ENCODE measurements around the gene EYA4. TPM values are rescaled to one million over a fixed set of nuclear protein-coding genes. Genes with fewer than 3 reads are reported as not detected.

EYA4 gene
- total RNA-seq, 1 experiment from 2014 or later: not detected

- ChIA-PET CTCF (interaction anchor here (0.6 kb wide), 1 partner anchor 375 kb away, joined by 3 read pairs; no protein-coding TSS in a partner anchor), POLR2A (no interaction called here)
- no peaks in the 10 kb centered on the region for H3K4me1 ChIP-seq (ENCODE audit: control insufficient read depth, insufficient read depth, low read length)
- ATAC-seq (no peak), DNase-seq (ENCODE audit: low read depth, low spot score) (no peak)
- in situ Hi-C loops (cut with HindIII; ENCODE audit: low pct_unique_long_range_greater_than_20kb, low sequenced_read_pairs) (no loop called here), intact Hi-C loops (cut with micrococcal nuclease; ENCODE audit: unreplicated experiment) (no loop called here)
- no peak overlapping the region for H3K4me3 ChIP-seq (ENCODE audit: low read depth in 2 of 2, low read length in 2 of 2)
- no peak overlapping the region for H3K27ac ChIP-seq (ENCODE audit: low read length)
- no peak for TF ChIP-seq SIN3A (IDR thresholded peaks at IDR 0.05; ENCODE audit: borderline replicate concordance, insufficient read depth, low read depth, low read length)
- TF ChIP-seq CTCF (IDR thresholded peaks at IDR 0.05): no peak
- TF ChIP-seq REST (IDR thresholded peaks at IDR 0.05; ENCODE audit: insufficient read depth in 1 of 2, low read depth in 2 of 2, low read length in 1 of 2): no peak
- TF ChIP-seq POLR2AphosphoS5 (IDR thresholded peaks at IDR 0.05; ENCODE audit: low read depth, low read length): no peak
- BruUV-seq (replicated peaks): no TSS peak
- no peaks in the 10 kb centered on the region; the same call in 1 of the 2 replicates for H3K27me3 ChIP-seq (ENCODE audit: control insufficient read depth, insufficient read depth, low read length)
- H3K9me3 ChIP-seq (ENCODE audit: control insufficient read depth, insufficient read depth, low read depth, low read length): no peaks in the 10 kb centered on the region
- H3K36me3 ChIP-seq (ENCODE audit: control insufficient read depth, insufficient read depth, low read length): no peaks in the 10 kb centered on the region
Measured at GRCh38 chr6:133540361-133540760, 299.2 kb downstream of the EYA4 start.

- Histone ChIP-seq H3K36me3 (ENCODE audit: control insufficient read depth, insufficient read depth, low read length) (no peaks in the 10 kb centered on the region), H3K4me1 (ENCODE audit: control insufficient read depth, insufficient read depth, low read length) (no peaks in the 10 kb centered on the region), H3K4me3 (ENCODE audit: low read depth in 2 of 2, low read length in 2 of 2) (no peak overlapping the region), H3K27me3 (ENCODE audit: control insufficient read depth, insufficient read depth, low read length) (no peaks in the 10 kb centered on the region; the same call in 1 of the 2 replicates), H3K27ac (ENCODE audit: low read length) (no peak overlapping the region), H3K9me3 (ENCODE audit: control insufficient read depth, insufficient read depth, low read depth, low read length) (no peaks in the 10 kb centered on the region)
- POLR2A ChIA-PET: no interaction called here
- ATAC-seq (no peak), DNase-seq (ENCODE audit: low read depth, low spot score) (no peak)
- in situ Hi-C loops (cut with HindIII; ENCODE audit: low pct_unique_long_range_greater_than_20kb, low sequenced_read_pairs): no loop called here
- TF ChIP-seq REST (IDR thresholded peaks at IDR 0.05; ENCODE audit: insufficient read depth in 1 of 2, low read depth in 2 of 2, low read length in 1 of 2) (no peak), CTCF (IDR thresholded peaks at IDR 0.05) (no peak), SIN3A (IDR thresholded peaks at IDR 0.05; ENCODE audit: borderline replicate concordance, insufficient read depth, low read depth, low read length) (no peak), TCF7L2 (IDR thresholded peaks at IDR 0.05; ENCODE audit: low read depth, low read length) (no peak), POLR2AphosphoS5 (IDR thresholded peaks at IDR 0.05; ENCODE audit: low read depth, low read length) (no peak)
- intact Hi-C loops (cut with micrococcal nuclease; ENCODE audit: unreplicated experiment): no loop called here
- no TSS peak for BruUV-seq (replicated peaks)
- CTCF ChIA-PET: no interaction called here
Measured at GRCh38 chr6:133541040-133541439, 299.9 kb downstream of the EYA4 start.

Data from Panc1 (cell line).